Mucosa of descending colon (tissue), 3 donors: ENCODE data around the gene DST. TPM values are rescaled to one million over a fixed set of nuclear protein-coding genes. Genes with fewer than 3 reads are reported as not detected.
A peak's percentile ranks its signal among the peaks of the same experiment; 100 is the strongest.

ENCODE experiments used
- ATAC-seq: fragments of 200-7000 bp; cut with Tn5 transposase; one replicate; pipeline ENCODE4 v1.9.1; 2020; ENCODE audit warnings: mild to moderate bottlenecking, moderate library complexity
- DNase-seq, 3 donors: peaks; one replicate each; pipeline ENCODE4 v3.0.0-alpha.2; 2020
- H3K36me3 ChIP-seq: fragments of 200-600 bp; one replicate; pipeline ENCODE4 v1.8.0; 2021; ENCODE audit warnings: low read depth, mild to moderate bottlenecking
- H3K4me1 ChIP-seq: fragments of 200-600 bp; one replicate; pipeline ENCODE4 v1.8.0; 2021; ENCODE audit warnings: low read depth, mild to moderate bottlenecking
- H3K4me3 ChIP-seq: fragments of 200-600 bp; one replicate; pipeline ENCODE4 v1.8.0; 2021; ENCODE audit warnings: mild to moderate bottlenecking
- H3K9me3 ChIP-seq: fragments of 200-600 bp; one replicate; pipeline ENCODE4 v1.8.0; 2021; ENCODE audit warnings: mild to moderate bottlenecking
- CTCF ChIP-seq: fragments of 200-600 bp; IDR thresholded peaks from one replicate; pipeline ENCODE4 v1.8.0; 2022; ENCODE audit warnings: antibody characterized with exemption, mild to moderate bottlenecking
- intact Hi-C, 2 donors: fragments of 100-400 bp; cut with DNase I in 1 of 2; cut with micrococcal nuclease in 1 of 2; formaldehyde crosslinking; loops; one replicate each; pipeline versions ENCODE4 v1.11.0 to v1.11.1; 2022; cut with DNase I, micrococcal nuclease
- total RNA-seq, 3 donors: library from RNA; stranded (reverse); fragmentation: NEBNext Ultra II Directional in 2 of 3; extraction: Animal tissue kit (Norgen Biotek cat#: 25700) in 2 of 3; gene quantifications; one replicate each; pipeline versions ENCODE4 v1.2.1 to v1.2.4, GENCODE V29; 2021 to 2023
- donor health status: DM: no; HTN: no; CAD: no; lungs with moderate emphysema.
- donor health status: DM: no; HTN: no; CAD: no.
- donor health status: DM: no; HTN: yes; CAD: no.

DST gene
- total RNA-seq, 3 donors from 2014 or later: 208 to 580 (median 356) TPM

GRCh38 chr6:56517155-56517745 is 125.4 kb downstream of the DST start:
- H3K36me3 ChIP-seq: no peaks in the 10 kb centered on the region
- DNase-seq (no peak), ATAC-seq (no peak)
- no peaks in the 10 kb centered on the region for H3K4me1 ChIP-seq
- TF ChIP-seq CTCF: no peak
- intact Hi-C loops: no loop called here
- no peak overlapping the region for H3K4me3 ChIP-seq
- H3K9me3 ChIP-seq: no peaks in the 10 kb centered on the region

GRCh38 chr6:56516003-56516402 is 126.7 kb downstream of the DST start:
- Histone ChIP-seq H3K4me3 (no peak overlapping the region), H3K36me3 (no peaks in the 10 kb centered on the region), H3K4me1 (no peaks in the 10 kb centered on the region), H3K9me3 (no peaks in the 10 kb centered on the region)
- no peak for TF ChIP-seq CTCF
- intact Hi-C loops: no loop called here
- DNase-seq: no peak
- ATAC-seq: no peak

DNA sequence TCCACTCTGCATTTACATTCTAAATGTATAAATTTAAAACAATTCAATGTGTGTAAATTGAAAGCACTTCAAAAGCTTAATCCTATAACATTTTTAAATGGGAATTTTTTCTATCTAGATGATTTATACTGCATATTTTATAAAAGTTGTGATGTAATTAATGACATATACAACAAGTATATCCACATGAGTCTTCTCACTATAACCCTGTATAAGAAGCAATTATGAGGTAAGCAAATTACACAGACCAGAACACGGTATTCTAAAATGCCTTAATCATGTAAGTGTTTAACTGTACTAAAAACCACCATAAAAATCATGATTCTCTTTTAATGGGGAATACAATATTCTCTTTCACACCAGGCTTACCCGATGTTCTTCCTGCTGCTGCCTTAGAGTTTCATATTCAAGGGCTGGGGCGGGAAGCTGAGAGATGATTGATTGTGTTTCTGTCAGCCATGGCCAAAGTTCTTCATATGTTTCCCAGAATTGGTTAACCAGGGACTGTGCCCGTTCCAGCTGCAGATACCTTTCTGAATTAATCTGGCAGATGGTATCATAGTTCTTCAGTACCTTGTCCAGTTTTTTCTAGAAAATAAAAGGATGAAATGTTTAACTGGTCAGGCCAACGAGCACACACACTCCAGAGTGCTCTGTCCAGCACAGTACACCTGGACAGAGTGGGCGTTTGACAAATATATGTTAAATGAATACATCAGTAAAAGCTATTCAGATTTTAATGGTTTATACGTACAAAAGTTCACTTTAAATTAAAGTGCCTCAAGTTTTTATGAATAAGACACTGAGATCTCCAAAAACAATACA is 127.4 kb downstream of the DST start:
- intact Hi-C loops: no loop called here
- Histone ChIP-seq H3K4me1 (no peaks in the 10 kb centered on the region), H3K36me3 (no peaks in the 10 kb centered on the region), H3K9me3 (no peaks in the 10 kb centered on the region), H3K4me3 (no peak overlapping the region)
- no peak for TF ChIP-seq CTCF
- peak in 1 of 3 donors; percentile 48 for DNase-seq
- ATAC-seq: peak; percentile 54

GRCh38 chr6:56514395-56514794 is 128.3 kb downstream of the DST start:
- no peak for TF ChIP-seq CTCF
- Histone ChIP-seq H3K36me3 (no peaks in the 10 kb centered on the region), H3K9me3 (no peaks in the 10 kb centered on the region), H3K4me3 (no peak overlapping the region), H3K4me1 (no peaks in the 10 kb centered on the region)
- intact Hi-C loops: no loop called here
- peak; percentile 25 for ATAC-seq
- DNase-seq: no peak

DNA sequence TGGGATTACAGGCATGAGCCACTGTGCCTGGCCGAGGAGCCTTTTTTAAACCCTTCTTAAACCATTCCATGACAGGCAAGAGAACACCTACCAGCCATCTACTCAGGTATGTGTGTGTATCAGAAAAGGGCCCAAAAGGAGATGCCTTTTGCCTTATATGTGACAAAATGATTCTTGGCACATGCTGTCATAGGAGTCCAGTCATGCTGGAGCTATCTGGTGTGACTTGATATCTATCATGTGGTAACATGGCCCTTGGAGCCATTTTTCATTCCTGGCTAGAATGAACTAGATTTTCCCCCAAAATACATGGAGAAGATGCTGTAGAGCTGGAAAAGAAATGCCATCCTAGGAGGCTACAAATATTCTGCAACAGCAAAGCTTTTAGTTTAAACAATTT is 129.1 kb downstream of the DST start:
- Histone ChIP-seq H3K36me3 (no peaks in the 10 kb centered on the region), H3K4me3 (no peak overlapping the region), H3K9me3 (no peaks in the 10 kb centered on the region), H3K4me1 (no peaks in the 10 kb centered on the region)
- intact Hi-C loops: no loop called here
- DNase-seq: no peak
- no peak for ATAC-seq
- TF ChIP-seq CTCF: no peak
